EH (cell line): ENCODE results near the gene RIN1.
"Not testable (repeated sequence)": the region's sequence is repeated elsewhere in the genome, so short reads cannot be mapped to it uniquely, and the experiment has no call there.

ENCODE experiments used
- DNase-seq: peaks from one replicate; pipeline ENCODE4 v3.0.0-alpha.2; 2015; ENCODE audit warnings: low read depth

The RIN1 gene

DNA sequence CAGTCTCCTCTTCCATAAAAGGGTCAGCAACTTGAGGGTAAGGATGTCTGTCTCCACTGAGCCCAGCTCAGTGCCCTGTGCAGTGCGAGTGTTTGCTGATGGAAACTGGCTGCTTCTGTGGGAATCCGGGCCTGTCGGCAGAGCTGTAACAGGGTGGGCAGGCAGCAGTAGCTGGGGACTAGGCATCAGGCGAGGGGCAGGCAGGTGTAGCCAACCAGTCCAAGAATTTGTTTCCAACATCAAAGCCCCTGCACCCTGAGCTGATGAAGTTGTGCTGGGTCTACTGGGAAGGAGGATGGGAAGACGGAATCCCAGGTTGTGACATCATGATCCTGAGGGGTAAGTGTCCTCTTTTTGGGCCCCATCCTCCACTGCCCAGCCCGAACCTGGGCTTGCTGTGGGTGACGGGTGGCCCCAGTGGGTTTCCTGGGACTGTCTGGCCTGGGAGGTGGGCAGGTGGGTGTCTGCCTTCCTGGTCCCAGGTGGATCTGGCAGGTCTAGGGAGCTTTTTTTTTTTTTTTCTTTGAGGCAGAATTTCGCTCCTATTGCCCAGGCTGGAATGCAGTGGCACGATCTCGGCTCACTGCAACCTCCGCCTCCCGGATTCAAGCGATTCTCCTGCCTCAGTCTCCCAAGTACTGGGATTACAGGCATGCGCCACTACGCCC, 24.3 kb upstream of the RIN1 start:
- DNase-seq: no peak

DNA sequence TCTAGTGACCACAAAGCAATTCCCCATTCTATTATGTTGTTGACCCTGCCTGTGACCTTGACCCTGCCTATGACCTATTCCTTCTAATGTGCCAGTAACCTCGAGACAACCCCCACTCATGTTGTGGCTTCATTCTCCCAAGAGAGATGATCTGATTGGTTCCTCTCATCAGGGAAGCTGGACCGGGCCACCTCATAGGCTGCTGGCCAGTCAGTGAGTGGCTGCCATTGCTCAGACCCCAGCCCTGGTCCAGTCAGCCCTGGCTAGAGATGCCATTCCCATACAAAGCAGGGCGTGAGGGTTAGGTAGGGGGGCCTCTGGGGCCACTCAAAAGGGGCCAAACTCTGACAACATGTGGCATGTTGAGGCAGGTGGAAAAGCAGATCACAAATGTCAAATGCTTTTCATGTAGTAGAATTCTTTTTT, 23.4 kb upstream of the RIN1 start:
- DNase-seq: no peak

DNA sequence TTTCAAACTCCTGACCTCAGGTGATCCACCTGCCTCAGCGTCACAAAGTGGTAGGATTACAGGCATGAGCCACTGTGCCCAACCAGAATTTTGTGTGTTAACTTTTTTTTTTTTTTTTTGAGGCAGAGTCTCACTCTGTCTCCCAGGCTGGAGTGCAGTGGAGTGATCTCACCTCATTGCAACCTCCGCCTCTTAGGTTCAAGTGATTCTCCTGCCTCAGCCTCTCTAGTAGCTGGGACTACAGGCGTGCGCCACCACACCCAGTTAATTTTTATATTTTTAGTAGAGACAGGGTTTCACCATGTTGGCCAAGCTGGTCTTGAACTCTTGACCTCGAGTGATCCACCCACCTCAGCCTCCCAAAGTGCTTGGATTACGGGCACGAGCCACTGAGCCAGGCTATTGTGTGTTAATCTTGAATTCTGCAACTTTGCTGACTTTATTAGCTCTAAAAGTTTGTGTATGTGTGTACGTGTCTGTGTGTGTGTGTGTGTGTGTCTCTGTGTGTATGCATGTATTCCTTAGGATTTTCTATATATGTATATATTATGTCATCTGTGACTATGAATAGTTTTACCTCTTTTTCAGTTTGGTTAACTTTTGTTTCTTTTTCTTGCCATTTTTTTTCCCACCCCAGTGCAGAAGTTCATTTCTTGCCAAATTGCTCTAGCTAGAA, 14.5 kb upstream of the RIN1 start:
- DNase-seq: not testable (repeated sequence)

DNA sequence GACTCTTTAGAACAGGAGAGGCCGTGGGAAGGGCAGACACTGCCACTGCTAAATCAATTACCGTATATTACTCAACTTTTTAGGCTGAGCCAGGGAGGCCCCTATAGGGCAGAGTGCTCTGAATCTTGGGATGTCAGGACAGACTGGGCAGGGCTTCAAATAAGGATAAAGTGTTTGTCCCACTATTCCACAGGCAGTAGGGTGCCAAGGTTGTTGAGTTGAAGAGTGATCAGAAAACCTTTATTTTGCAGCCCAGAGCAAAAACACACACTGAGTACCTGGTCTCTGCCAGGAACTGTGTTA, 12.8 kb upstream of the RIN1 start:
- no peak for DNase-seq

DNA sequence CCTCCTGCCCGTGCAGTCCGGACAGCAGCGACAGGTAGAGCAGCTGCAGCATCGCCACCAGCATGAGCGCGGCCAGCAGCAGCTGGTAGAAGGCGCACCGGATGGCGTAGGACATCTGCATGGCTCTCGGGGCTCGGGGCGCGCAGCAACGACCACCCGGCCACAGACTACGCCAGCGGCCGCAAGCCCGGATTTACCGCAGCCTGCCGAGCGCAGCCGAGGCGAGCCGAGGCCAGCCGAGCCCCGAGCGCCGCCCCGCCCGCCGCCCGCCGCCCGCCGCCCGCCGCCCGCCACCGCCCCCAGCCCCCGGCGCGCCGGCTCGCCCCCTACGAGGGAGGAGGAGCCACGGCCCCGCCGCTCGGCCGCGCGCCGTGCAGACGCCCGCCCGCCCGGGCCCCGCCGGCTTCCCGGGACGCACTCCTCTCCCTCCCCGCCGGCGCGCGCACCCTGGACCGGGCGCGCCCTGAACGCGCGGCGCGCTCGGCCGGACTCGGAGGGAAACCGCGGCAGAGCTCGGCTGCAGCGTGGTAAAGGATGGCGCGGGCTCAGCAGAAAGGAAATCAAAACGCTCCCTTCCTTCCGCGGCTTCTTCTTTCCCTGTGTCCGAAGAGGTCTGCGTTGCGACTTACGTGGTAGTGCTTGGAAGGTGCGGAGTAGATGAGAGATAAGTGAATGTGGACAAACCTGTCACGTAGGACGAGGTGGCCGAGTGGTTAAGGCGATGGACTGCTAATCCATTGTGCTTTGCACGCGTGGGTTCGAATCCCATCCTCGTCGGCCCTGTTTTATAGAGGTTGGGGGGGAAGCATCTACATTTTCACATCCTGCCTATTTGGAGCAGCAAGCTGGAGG, 11.4 kb upstream of the RIN1 start, which contains the start of gene B4GAT1:
Gene B4GAT1, minus strand, starts transcription at position 205 of the 852 bp plus-strand sequence. Its CDS starts 84 bp downstream, at position 121.
- peak; percentile 94 for DNase-seq

DNA sequence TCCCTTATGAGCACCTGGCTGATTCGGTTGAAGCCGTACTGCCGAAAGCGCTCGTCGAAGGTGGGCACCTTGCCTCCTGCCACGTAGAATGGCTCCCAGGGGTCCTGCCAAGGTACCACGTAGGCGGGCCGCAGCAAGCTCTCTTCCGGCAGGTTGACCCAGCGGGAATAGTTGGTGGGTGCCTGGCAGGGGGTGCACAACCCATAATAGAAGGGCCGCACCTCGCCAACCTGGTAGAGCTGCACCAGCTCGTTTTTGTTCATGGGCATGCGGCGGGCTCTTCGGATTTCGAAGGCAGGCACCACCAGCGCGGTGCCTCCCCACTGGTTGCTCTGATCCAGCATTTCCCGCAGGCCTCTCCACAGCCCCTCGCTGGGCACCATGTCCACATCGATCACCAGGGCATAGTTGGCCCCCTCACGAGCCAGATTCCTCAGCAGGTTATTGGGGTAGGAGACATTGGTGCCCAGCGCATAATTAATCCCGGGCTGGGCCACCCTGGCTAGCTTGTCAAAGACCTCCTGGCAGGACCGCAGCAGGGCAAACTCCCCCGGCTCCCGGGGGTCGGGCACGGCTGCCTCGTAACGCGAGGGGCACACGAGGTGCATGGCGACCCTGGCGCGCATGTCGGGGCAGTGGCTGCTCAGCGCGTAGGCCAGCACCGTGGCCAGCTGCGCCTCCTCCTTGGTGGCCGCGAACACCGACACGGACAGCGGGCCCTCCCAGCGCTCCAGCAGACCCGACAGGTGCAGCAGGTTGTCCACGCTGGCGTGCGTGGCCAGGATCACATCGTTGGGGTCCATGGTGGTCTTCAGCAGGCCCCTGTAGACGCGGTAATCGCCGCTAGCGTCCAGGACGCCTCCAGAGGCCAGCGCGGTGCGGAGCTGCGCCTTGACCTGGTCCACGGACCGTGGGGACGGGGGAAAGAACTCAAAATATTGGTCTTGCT, 10.5 kb upstream of the RIN1 start:
- DNase-seq: no peak

DNA sequence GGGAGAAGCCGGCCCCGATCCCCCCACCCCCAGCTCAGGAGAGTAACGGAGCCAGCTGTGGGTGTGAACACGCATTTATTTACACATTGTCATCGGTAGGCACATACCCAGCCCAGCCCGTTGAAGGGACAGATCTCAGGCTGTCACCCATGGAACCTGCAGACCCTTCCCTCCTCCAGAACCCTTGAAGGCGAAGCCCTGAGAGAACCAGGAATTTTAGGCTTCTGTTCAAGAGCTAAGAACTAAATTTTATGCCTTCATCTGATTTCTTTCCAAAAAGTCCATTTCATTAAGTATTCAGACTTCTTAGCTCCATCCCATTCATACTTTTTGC, 9.0 kb upstream of the RIN1 start:
- no peak for DNase-seq

DNA sequence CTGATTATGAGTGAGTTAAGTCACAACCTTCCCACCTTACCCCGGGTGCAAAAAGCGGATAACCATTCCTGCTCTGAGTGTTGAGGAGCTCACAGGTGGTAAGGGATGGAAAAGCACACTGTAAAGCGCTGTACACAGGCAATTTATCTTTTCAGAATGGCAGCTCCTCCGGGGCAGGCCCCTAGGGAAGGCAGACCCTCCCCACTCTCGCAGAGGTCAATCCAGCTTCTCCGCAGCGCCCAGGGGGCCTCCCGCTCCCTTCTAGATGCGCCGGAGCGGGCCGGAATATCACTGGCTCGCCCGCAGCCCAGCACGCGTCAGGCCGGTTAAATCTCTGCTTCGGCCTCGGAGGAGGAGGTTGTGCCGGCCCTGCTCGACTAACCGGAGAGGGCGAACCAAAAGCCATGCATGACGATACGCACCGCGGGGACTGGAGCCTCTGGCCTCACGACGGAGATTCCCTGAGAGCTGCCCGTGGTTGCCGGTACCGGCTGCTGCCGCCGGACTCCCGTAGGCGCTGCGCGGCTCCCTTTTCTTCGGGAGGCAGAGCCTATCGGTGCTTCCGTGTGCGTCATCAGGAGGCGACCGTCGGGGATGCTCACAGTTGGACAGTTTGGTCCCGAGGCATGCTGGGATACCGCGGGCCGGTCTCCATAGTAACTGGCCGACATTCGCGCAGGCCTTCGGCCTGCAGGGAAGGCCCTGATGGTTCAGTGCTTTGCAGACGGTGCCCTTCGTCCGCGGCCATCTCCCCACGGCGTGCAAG, 8.5 kb upstream of the RIN1 start, which contains the start of gene BRMS1:
Gene BRMS1, minus strand, starts transcription at position 555 of the 766 bp plus-strand sequence. CDS start 2,870 bp downstream, outside the sequence.
- DNase-seq: peak; percentile 97

DNA sequence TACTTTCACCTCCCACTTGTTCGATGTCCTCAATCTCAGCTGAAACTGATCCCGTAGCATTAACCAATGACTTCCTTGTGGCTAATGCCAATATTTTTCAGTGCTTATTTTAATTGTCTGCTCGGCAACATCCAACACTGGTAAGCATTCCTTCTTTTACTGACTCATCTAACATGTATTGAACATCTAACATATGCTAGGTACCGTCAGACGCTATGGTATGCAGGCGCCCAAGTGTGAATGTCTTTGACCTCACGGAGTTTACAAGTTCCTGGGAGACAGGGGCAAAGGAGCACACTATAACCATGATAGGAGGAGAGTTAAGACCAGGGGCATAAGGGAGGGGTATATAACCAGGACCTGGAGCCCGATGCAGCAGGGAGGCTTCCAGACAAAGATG, 6.9 kb upstream of the RIN1 start:
- DNase-seq: no peak

DNA sequence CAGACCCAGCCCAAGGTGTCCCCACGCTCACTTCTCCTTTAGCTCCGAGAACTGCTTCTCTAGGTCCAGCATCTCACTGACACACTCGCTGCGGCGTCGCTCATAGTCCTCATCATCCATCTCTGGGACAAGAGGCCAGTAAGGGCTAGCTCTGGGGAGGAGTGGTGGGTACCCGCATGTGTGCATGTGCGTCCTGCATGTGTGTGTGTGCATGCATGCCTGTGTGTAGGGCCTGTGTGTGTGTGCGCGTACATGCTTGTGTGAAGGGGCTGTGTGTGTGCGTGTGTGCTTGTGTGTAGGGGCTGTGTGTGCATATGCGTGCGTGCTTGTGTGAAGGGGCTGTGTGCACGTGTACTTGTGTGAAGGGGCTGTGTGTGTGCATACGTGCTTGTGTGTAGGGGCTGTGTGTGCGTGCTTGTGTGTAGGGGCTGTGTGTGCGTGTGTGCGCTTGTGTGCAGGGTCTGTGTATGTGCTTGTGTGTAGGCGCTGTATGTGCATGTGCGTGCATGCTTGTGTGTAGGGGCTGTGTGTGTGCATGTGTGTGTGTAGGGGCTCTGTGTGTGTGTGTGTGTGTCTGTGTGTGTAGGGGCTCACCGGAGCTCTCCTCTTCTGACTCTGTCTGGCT, 5.4 kb upstream of the RIN1 start:
- DNase-seq: no peak

DNA sequence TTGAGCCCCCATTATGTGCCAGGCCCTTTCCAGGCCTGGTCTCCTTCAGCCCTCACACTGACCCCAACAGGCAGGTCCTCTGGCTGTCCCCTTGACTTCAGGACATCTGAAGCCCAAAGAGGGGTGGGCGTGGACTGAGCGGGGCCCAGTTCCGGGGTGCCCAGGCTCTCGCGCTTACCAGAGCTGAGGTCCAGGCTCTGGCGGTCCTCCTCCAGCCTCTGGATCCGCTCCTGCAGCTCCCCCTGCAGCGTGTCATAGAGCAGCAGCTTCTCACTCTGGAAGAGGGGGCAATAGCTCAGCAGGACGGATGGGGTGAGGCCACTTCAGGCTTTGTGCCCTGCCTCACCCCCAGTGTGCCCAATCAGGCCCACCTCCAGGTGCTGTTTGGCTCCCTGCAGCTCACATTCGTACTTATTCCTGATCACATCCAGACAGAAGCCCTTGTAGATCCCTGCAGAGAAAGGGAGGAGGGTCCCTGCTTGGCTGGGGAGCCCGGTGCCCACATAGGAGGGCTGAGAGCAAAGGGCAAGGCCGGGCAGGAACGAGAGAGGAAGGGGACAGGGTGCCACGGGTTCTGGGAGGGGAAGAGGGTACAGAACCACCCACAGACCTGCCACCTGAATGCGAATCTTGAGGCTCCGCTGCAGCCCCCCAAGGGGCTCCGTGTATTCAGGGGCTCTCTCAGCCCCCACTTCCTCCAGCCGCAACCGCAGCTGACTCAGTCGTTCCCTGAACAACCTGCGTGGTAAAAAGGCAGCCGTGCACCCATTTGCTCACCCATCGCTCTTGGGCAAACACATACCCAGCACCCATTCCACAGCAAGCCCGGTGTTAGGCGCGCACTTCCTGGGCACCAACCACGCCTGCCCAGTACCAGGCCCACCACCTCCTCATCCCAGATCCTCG, 4.6 kb upstream of the RIN1 start:
- no peak for DNase-seq

DNA sequence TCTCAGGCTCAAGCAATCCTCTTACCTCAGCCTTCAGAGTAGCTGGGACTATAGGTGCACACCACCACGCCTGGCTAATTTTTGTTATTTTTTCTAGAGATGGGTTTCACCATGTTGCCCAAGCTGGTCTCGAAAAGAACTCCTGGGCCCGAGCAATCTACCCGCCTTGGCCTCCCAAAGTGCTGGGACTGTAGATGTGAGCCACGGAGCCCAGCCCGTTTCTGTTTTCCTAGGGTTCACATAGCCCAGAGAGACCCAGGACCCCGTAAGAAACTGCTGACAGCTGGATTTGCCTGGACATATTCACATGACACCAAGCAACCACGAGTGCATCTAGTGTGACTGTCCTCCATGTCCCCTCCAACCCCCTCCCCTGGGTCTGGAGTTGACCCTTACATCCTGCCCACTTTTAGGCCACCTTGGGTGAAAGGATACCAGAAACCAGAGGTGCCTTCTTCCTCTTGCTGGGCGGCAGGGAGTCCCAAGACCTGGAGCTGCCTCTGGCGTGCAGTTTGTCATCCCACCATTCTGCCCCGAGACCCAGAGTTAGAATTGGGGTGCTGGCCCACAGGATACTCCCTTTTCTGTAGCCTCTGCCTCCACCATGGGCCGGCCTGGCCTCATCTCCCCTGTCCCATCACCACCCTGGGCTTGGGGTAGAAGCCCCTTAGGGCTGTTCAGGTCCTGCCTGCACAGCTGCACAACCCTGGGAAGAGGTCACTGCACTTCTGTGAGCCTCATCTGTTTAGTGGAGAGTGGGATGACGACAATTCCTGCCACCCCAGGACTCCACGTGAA, 3.7 kb upstream of the RIN1 start:
- DNase-seq: no peak

DNA sequence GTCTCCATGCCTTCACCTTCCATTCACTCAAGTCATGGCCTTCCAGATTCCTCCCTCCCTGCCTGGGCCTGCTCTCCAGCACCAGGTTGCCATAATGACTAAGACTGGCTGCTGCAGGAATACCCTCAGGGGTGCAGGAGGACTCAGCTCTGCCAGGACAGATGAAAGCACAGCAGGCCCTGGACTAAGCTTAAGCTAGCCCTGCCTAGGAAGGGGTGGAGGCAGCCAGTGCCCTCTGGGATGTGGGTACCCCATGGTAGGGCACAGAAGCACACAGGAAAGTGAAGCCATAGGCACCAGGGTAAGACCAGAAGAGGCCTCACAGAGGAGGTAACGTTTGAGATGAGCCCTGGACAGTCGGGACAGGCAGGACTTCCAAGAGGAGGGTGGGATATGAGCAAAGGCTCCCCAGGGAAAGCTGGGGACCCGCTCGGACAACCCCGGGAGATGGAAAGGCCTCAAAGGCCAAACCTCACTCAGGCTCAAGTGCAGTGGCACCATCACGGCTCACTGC, 3.0 kb upstream of the RIN1 start:
- peak; percentile 46 for DNase-seq

DNA sequence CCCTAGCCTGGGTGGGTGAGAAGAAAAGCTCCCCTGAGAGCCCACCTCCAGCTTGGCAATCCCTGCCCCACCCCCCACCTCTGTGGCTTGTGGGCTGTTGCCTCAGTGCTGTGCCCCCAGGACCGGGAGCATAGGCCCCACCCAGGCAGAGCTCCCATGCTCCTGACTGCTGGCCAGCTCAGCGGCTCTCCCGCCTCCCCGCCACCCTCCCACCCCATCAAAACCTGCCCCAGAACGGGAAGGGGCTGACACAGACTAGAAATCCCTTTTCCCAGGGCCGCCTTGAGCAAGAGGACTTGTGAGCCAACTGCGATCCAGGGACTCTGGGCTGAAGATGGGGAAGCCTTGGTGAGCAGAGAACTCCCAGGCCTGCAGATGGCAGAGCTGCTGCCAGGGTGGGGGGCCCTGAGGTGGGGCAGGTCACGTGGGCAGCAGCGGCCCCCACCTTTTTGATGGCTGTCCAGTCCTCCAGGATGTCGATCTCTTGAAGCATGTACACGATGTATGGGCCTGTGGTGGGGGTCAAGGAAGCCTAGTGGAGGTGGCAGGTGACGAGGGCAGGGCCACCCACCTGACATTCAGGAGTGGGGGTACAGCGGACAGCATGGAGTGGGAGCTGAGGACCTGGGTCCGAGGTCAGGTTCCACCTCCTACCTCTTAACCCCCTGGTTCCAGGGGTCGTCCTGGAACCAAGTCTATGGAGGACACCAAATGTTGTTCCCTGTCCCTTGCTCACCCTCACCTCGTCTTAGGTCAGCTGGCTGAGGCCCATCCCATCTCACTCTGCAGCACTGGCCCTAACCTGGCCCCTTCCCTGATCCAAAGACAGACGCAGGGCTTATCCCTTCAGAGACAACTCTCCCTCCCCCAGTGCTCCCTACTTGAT, 2.3 kb upstream of the RIN1 start:
- no peak for DNase-seq

DNA sequence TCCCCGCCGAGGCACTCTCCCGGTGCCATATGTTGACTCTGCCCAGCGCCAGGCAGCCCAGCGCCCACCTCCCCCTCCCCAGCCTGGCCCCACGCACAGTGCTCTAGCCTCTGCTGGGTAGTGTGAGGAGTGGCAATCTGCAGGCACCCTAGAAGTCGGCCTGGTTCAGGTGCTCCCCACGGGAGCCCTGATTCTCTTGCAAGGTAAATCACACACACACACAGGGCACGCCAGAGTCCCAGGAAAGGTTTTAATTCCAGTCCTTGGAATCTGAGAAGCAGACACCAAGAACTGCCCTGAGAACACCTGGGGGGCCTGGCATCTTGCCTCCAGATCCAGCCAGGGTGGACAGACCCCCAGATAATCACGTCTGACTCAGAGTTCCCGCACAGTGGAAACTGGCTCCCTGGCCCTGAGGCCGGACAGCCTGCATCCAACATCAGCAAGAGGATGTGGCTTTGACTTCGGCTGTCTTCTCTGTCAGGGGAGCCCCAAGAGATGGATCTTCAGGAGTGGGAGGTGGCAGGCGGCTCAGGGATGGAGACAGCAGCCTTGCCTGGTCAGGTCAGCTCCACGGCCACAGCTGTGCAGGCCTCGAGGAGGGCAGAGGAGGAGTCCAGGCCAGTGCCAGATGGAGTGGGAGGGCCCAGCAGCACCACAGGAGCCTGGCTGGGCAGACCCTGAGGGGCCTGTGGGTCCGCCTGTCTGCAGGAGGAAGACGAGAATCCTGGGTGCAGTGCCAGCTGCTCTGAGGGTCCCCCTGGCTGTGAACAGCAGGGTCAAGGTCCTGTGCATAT, 1.1 kb upstream of the RIN1 start:
- peak; percentile 41 for DNase-seq

DNA sequence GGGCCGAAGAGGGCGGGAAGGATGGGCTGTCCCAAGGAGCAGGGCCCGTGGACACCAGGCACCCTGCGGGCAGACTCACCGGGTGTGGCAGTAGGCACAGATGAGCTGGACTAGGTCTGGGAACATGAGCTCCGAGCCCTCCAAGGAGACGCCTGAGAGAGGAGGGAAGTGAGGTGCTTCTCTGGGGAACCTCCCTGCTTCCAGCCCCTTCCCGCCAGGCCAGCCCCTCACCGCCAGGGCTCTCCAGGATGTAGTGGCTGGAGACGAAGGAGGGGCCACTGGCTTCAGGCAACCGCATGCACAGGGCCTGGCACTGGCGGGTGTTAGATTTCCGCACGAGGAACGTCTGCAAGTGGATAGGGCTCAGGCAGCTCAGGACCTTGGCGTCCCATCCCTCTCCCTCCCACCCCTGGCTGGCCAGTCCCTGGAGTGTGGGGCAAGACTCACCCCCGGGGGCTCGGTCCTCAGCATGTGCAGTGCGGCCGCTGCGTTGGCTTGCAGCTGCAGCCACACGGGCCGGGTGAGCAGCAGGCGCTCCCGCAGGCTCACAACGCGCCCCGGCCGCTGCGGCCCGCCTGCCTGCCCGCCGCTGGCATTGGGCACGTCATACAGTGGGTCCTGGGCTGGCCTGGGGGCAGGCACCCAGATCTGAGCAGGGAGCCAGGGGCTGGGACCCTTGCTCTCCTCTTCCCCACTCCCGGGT, 552 bp downstream of the RIN1 start:
- peak; percentile 81 for DNase-seq
